Osteoblast (primary cell): Measurements from ENCODE around the gene TAGAP. TPM values are rescaled to one million over a fixed set of nuclear protein-coding genes. Genes with fewer than 3 reads are reported as not detected.

Experiments used
- DNase-seq: peaks from one replicate; pipeline ENCODE4 v3.0.0; 2011; ENCODE audit warnings: low spot score, mixed read lengths; ENCODE audit not compliant: insufficient read length; ENCODE audit errors: missing footprints
- H2AFZ ChIP-seq: 2 replicates; pipeline ENCODE4 v1.6.0; 2011; ENCODE audit warnings: mild to moderate bottlenecking, low read length
- H3K27ac ChIP-seq: 2 replicates; pipeline ENCODE4 v1.5.1; 2011; ENCODE audit warnings: mild to moderate bottlenecking, low read depth, low read length, moderate library complexity
- H3K27me3 ChIP-seq: 2 replicates; pipeline ENCODE4 v1.6.0; 2012; ENCODE audit warnings: mild to moderate bottlenecking, control low read depth, inconsistent platforms, low read length, moderate library complexity; ENCODE audit not compliant: insufficient read depth
- H3K36me3 ChIP-seq: 2 replicates; pipeline ENCODE4 v1.5.1; 2011; ENCODE audit warnings: mild to moderate bottlenecking, low read length, control low read depth, moderate library complexity; ENCODE audit not compliant: insufficient read depth
- H3K4me1 ChIP-seq: 2 replicates; pipeline ENCODE4 v1.5.1; 2011; ENCODE audit warnings: mild to moderate bottlenecking, low read length, control low read depth, moderate library complexity; ENCODE audit not compliant: insufficient read depth
- H3K4me2 ChIP-seq: 2 replicates; pipeline ENCODE4 v1.6.0; 2011; ENCODE audit warnings: mild to moderate bottlenecking, low read length; ENCODE audit not compliant: insufficient read depth
- H3K4me3 ChIP-seq: fragments of 200-600 bp; sonication (generic); 3 replicates; pipeline ENCODE4 v1.5.1; 2012; ENCODE audit warnings: mild to moderate bottlenecking, low read length, inconsistent platforms; ENCODE audit not compliant: insufficient read depth
- H3K79me2 ChIP-seq: 2 replicates; pipeline ENCODE4 v1.6.0; 2012; ENCODE audit warnings: mild to moderate bottlenecking, low read length, control low read depth, inconsistent platforms; ENCODE audit not compliant: insufficient read depth
- H3K9me3 ChIP-seq: 2 replicates; pipeline ENCODE4 v1.5.1; 2011; ENCODE audit warnings: low read depth, low read length, control low read depth
- H4K20me1 ChIP-seq: 2 replicates; pipeline ENCODE4 v1.6.0; 2012; ENCODE audit warnings: mild to moderate bottlenecking, low read length, control low read depth; ENCODE audit not compliant: insufficient read depth
- CTCF ChIP-seq: IDR thresholded peaks from 2 replicates; pipeline ENCODE4 v1.5.1; 2011; ENCODE audit warnings: mild to moderate bottlenecking, low read depth, low read length, moderate library complexity; ENCODE audit errors: extremely low read depth
- total RNA-seq: library from RNA; depleted of rRNA; stranded (reverse); fragments of >200 nt; gene quantifications from 2 replicates; pipeline ENCODE4 v1.2.3, GENCODE V29; 2012

Gene TAGAP
- total RNA-seq, 1 donor, result not detected

GRCh38 chr6:158987657-158988056, 57.1 kb downstream of the TAGAP start:
- no peak overlapping the region for H2AFZ ChIP-seq
- no peak overlapping the region for H3K27ac ChIP-seq
- H3K36me3 ChIP-seq, result peaks cover 3% of the 10 kb centered on the region
- no peaks in the 10 kb centered on the region for H3K4me1 ChIP-seq
- no peak for DNase-seq
- no peaks in the 10 kb centered on the region for H3K9me3 ChIP-seq
- TF ChIP-seq CTCF, result no peak
- no peaks in the 10 kb centered on the region for H3K79me2 ChIP-seq
- no peaks in the 10 kb centered on the region for H3K27me3 ChIP-seq
- H3K4me3 ChIP-seq, result no peak overlapping the region
- no peak overlapping the region for H3K4me2 ChIP-seq
- no peaks in the 10 kb centered on the region for H4K20me1 ChIP-seq

Other genes with a start within 250 kb of the TAGAP start
- 69.8 and 89.4 TPM in 2 replicates for gene EZR, start 225.6 kb downstream of the TAGAP start, total RNA-seq
- gene RSPH3, start 44.8 kb downstream of the TAGAP start, total RNA-seq, result 8.3 and 10.3 TPM in 2 replicates
- gene FNDC1, start 124.4 kb upstream of the TAGAP start, total RNA-seq, result 24.2 and 34.2 TPM in 2 replicates